NCI-H1417 (cell line): ENCODE results near the gene CCL4.
"Not testable (repeated sequence)": the region's sequence is repeated elsewhere in the genome, so short reads cannot be mapped to it uniquely, and the experiment has no call there.

Source experiments
- DNase-seq, 3 experiments: peaks; one replicate each; lab custom pipeline; 2025; lab: John Stamatoyannopoulos, UW

CCL4 gene

DNA sequence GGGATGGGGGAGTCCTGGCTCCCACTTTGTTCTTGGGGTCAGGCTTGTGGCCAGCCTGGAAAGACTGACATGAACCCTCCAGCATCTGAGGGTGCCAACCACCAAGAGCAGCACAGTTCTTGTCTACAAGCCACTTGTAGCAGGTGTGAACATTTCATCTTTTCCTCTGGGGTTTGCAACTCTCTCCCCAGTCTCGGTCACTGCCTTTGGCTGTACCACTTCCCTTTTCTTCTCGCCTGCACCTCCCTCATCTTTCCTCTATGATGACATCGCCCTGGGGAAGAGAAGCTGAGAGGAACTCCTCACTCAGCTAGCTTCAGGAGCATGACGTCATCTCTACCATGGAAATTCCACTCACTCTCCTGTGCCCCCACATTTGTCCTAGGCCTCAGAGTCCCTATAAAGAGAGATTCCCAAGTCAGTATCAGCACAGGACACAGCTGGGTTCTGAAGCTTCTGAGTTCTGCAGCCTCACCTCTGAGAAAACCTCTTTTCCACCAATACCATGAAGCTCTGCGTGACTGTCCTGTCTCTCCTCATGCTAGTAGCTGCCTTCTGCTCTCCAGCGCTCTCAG is at the start of gene CCL4:
Gene CCL4, plus strand, starts transcription at position 427 of the 575 bp plus-strand sequence. Its CDS starts 79 bp downstream, at position 506.
- DNase-seq = not testable (repeated sequence)

DNA sequence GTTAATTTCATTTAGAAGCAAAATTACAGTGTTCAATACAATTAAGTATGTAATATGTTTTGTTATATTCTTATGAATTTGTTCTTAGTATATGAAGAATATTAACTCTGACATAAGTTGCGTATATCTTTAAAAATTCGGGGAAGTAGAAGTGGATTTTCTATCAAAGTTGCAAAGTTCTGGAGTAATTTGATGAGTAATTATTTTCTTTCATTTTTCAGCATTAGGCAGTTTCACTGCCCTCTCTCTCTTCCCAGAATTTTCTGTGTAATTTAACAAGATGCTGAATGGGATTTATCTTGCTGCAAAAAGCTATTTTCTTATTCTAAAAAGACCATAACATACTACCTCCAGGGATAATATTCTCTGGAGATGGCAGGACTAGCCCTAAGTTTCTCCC is 48.5 kb upstream of the CCL4 start:
- DNase-seq = no peak

DNA sequence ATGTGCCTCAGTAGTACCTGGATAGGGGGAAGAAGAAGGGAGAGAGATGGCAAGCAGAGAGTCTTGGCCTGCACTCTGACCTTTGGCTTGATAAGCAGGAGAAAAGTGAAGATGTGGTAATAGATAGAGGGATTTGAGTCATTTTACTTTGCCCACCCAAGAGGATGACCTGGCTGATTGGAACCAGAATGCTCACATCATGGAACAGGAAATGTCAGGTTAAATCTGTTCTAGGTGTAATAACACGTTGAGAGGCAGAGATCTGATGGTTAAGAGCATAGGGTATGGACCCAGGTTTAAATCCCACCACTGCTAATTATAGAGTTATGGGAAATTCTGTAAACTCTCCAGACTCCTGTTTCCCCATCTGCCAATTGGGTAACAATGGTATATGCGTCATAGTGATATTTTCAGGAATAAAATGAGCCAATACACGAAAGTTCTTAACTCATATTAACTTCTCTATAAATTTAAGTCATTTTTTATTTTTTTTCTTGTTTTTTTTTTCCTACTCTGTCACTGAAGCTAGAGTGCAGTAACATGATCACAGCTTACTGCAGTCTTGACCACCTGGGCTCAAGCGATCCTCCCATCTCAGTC is 47.6 kb upstream of the CCL4 start:
- DNase-seq = no peak

DNA sequence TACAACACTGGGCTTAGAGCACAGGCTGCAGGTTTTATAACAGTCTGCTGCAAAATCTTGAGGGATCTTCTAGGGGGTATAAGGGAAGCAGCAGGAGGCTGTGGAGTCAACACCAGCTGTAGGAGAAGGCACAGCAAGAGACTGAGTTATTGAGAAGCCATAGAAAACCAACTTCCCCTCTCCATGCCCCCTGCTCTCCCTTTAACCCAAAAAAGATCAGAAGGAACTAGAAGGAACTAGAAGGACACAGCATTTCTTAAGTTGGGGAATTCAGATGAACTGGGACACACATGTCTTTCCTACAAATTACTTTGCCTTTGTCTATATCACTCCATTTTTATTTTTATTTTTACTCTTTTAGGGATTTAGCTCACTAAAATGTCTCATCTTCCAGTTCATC is 45.7 kb upstream of the CCL4 start:
- DNase-seq = no peak

DNA sequence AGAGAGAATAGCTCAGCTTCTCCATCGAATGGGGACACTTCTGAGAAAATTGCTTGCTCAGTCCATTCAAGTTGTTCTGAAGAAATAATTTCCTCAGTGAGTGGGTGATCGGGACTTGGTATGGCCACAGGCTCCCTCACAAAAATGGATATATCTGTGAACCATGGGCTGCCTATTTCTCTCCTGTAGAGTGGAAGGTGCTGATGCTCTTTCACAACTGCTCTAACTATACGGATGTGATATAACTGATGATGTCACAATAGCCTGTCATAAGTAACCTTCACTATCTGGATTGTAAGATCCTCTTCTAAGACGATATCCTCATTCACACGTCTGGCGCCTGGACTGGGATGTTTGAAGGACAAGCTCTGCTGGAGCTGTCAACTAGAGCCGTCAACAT is 44.2 kb upstream of the CCL4 start:
- no peak for DNase-seq

DNA sequence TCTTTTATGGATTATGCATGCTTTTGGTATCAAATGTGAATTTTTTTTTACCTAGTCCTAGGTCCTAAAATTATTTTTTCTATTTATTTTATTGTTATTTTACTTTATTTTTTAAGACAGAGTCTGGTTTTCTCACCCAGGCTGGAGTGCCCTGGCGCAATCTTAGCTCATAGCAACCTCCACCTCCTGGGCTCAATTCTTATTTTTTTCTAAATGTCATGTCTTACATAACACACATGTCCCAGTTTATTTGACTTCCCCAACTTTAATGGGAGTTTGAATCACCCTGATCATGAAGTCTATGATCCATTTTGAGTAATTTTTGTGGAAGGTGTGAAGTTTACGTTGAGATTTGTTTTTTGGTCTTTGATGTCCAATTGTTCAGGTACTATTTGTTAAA is 42.8 kb upstream of the CCL4 start:
- no peak for DNase-seq

DNA sequence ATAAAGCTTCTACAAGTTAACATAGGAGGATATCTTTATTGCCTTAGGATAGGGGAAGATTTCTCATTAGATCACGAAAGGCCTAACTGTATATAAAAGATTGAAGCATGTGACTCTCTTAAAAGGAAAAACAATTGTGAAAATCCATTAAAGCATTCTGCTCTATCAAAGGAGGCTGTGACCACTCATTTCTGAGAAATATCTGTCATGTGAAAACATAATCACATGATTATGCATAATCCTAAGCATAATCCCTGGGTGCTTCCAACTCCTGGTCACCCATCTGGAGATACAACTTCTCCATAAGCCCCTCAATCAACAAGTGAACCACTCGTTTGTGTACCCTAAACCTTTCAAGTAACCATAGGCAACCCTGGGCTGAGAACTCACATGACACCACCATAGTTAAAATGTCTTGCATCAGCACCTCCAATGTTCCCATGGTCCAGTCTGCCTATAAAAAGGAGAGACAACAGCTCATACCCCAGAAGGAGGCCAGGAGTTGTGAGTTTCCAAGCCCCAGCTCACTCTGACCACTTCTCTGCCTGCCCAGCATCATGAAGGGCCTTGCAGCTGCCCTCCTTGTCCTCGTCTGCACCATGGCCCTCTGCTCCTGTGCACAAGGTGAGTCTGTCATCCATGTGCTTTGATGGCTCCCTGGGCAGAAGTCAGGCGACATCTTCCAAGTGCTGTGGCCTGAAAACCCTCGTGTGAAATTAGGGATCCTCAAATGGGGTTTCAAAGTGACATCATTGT is 39.7 kb upstream of the CCL4 start, which contains the start of gene CCL18:
Gene CCL18, plus strand, starts transcription at position 487 of the 756 bp plus-strand sequence. Its CDS starts 71 bp downstream, at position 558.
- DNase-seq = no peak

DNA sequence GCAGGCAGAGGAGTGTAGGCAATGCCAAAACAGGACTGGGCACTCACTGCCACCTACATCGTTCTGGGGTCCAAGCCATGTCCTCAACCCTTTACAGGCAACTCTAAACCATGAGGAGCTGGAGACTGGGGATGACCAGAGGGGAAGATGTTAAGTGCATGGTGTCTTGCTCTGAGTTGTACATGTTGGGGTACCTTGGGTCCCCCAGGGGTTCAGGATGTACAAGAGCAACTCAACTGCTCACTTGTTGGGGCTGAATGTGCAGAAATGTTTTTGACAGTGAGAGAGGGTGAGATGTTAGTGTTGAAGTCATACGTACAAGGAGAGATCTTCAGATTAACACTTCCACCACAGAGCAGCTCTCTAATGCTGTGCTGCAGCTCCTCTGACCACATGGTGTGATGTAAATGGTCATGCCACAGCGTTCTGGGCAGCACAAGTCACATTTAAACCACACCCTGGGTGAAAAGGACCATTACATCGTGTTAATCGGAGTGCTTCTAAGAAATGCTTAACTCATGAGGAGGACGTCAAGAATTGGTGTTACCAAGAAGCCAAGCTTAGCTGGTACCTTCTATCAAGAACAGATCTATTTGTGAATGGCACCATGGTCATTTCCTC is 37.2 kb upstream of the CCL4 start:
- DNase-seq = no peak

DNA sequence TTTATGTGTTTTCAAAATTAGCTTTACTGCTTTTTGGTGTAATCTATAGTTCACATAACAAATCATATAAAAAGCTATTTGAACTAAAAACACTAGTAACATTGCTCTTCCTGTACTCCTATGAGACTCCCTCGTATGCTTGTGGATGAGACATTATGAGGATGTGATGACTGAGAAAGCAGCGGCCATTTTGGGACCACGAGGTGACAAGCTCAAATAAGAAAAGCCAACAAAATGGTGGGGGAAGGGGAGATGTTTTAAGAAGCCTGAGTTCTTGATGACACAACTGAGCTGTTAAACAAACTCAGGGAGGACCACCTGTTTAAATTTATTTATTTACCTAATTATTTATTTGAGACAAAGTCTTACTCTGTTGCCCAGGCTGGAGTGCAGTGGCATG is 35.1 kb upstream of the CCL4 start:
- no peak for DNase-seq

DNA sequence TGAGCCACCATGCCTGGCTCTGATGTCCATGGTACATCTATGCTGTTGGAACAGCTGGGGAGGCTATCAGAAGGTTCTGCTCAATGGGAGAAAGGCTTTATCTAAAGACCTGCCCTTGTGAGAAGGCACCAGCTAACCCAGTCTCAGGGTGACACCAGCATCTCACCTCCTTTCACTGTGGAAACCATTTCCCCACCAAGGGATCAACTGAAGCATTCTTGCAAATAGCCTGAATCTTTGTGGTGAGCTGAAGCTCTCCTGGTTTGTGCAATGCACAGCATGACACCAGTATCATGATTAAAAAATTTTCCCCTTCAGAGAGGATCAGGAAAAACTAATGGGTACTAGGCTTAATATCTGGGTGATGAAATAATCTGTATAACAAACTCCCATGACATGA is 34.5 kb upstream of the CCL4 start:
- no peak for DNase-seq

DNA sequence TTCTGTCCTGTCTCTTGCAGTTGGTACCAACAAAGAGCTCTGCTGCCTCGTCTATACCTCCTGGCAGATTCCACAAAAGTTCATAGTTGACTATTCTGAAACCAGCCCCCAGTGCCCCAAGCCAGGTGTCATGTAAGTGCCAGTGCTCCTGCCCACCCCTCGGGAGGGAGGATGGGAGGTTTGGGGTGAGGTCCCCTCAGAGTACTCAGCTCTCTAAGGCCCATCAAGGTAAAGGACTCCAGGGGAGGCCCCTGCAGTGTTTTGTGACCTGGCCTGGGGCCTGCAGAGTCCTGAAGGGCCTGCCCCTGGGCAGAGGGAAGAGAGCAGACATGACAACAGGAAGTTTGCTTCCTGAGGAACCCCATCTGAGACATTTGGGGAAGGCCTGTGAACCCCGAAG is 33.2 kb upstream of the CCL4 start:
- DNase-seq = no peak

DNA sequence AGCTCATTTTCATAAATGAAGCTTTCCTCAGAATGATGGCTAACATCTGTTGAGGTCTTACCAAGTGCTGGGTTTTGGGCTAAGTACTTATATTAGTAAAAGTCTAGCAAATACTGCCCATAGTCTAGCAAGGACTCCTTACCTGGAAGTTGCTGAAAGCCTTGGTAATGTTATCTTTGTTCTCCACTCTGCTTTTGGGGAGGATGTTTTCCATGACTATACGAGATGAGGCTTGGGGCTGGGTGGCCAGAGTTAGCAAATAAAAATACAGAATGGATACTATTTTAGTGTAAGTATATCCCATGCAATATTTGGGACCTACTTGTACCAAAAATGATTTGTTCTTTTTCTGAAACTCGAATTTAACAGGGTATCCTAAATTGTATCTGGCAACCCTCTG is 31.9 kb upstream of the CCL4 start:
- DNase-seq = no peak

DNA sequence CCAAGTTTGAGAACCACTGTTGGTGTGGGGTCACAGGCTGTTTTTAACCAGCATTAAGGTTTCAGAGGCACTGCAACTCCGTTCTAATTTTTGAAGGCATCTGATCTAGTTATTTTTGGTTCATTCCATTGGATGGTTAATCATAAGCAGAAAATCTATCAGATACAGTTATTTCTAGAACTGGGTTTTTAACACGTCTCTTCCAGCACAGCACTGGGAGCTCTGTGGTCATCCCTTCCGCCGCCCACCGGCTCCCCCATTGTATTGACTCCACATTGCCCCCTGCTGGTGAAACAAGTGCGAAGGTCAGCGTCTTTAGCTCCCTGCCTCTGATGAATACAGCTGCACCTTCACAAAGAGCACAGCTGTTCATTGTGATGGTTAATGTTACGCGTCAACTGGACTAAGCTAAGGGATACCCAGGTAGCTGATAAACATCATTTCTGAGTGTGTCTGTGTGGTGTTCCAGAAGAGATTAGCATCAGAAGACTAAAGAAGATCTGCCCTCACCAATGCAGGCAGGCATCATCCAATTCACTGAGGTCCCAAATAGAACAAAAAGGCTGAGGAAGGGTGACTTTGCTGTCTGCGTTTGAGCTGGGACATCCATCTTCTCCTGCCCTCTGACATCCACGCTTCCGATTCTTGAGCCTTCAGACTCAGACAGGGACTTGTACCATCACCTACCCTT is 31.1 kb upstream of the CCL4 start:
- peak in 2 of 3 experiments; percentile 31 to 40 for DNase-seq

DNA sequence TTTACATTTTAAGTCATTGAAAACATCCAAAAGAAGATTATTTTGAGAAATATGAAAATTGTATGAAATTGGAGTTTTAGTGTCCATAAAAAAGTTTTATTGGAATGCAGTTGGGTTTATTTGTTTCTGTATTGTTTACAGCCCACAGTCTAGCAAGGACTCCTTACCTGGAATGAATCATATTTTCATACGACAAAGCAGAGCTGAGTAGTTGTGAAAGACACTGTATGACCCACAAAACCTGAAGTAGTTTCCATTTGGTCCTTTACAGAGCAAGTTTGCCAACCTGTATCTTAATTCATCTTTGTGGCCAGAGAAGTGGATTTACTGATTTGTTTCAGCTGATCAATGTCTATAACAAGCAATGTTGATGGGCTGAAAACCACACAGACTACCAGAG is 29.3 kb upstream of the CCL4 start:
- no peak for DNase-seq

DNA sequence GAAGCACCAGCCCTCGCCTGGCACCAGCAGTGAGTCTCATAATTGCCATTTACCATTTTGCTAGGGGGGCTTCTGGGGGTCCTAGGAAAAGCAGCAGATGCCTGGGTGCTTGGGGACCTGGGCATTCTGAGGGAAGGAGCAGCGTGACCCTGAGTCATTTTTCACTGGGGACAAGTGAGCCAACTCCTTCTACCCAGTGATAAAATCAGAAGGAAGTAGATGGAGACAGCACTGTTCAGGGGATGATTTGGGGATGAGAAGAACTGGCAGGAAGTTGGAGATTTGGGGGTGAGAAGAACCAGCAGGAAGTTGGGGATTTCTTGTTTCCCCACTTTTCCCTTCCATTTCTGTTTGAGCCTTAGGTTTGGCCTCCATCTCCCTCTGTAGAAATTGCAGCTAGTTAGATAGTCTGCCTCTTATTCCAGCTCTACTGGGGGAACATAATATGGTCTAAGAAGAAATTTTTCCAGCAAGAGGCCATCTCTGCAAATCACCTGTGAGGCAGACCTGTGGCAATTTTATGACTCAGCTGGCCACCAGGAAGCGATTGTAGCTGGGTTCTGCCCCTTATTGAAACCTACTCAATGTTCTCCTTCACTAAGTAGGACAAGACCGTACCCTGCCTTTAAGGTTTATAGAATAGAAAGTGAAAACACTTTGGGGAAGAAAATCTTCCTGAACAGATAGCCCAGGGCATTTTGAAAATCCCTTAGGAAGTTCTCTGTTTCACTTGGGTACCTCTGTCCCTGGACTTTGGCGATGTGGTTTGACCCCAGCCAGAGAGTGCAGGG is 21.8 kb upstream of the CCL4 start:
- not testable (repeated sequence) for DNase-seq

DNA sequence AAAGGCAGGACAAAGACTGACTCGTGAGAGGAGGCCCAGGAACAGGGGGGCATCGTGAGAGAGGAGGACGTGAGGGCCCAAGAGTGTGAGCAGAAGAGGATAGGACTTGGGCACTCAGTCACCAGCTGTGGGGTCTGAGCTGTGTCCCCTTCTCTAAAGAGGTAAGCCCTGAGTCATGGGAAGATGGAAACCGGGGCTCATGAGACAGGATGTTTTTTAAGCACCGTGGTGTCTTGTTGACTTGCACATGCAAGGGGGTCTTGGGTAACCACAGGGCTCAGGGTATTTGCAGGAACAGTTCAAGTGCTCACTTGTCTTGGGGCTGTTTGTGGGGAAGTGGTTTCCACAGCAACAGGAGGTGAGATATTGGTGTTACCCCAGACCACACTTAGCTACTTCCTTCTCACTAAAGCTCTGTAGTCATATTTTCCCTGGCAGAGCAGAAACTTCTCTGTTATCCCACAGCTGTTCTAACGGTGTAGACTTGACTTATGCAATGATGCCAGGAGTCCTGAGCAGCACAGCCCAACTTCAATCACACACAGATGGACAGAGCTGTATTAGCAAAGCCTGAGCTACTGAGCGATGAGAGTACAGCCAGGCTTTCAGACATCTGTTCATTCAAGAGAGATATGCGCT is 21.0 kb upstream of the CCL4 start:
- DNase-seq = not testable (repeated sequence)

DNA sequence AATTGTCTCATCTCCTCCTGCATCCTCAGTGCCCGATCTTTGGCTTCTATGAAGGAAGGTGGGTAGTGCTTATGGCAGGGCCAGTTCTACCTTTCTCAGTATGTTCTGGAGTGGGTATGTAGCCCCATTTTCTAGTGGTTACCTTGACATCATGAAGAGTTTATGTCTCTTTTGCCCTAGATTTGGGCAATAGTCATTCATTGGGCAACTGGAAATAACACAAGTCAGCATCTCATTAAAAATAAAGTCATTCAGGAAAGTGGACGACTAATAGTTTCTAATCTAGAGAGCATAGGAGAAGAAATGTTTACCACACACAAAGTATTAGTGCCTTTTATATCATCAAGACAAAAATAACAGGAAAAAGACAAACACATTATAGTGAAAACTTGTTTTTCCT is 19.9 kb upstream of the CCL4 start:
- DNase-seq = not testable (repeated sequence)

DNA sequence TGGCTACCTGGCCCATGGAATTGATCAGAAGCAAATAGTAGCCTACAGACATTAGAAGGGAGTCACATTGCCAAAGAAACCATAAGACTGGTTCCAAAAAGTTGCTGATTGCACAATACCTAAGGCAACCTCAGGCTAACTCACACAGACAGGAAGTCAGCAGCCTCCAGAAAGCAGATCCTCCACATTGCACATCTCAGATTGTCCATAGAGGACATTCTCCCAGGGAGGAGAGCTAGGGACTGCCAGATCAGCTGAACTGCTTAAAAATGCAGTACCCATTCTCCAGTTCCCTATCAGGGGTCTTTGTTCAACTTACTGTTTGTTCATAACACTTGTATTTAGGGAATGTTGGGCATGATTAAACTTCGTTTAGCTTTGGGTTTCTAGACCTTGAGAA is 17.9 kb upstream of the CCL4 start:
- no peak for DNase-seq

DNA sequence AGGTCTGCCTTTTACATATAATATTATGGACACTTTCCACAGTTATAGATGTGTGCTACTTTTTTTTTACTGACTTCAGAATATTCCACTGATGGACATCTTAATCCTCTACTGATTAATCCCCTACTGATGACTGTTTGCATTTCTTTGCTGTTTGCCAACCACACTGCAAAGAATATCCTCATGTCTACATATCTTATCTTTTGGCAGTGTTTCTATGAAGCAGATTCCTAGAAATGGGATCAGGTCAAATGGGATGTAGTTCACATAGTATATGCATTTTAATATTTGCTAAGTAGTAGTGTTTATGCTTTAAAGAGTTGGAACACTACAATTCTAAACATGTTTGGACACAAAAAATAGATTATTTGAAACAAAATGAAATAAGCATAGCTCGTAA is 16.8 kb upstream of the CCL4 start:
- DNase-seq = no peak

DNA sequence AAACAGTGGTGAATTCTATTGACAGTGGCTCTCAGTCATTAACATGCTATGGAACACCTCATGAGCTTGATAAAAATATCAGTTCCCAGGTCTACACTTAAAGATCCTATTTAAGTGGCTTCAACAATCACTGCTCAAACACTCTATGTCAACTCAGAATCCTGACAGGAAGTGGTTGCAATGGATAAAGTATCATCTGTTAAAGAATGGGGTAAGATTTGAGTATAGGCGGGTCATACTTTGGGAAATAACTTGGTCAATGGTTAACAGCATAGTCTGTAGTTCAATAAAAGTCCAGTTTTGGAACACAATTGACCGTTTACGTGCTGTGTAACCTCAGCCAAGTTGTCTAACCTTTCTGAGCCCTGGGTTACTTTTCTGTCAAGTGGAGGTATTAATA is 16.2 kb upstream of the CCL4 start:
- not testable (repeated sequence) for DNase-seq
